Stimulated activated memory B cell treated with anti-CD40 and anti-IgM and Interleukin-4, amounts not matched to agents 10 μg/mL and 1 μg/mL and 100 μg/mL, for 72 hours (primary cell): ENCODE data around the gene PIK3C2G.

Experiments used
- ATAC-seq: fragments of 150-1000 bp; cut with Tn5 transposase; 2 replicates; pipeline ENCODE4 v1.10.0; 2021
- H3K27ac Mint-ChIP-seq: one replicate; pipeline ENCODE4 v1.8.0; 2022; ENCODE audit warnings: mild to moderate bottlenecking, mixed read lengths
- H3K27me3 Mint-ChIP-seq: one replicate; pipeline ENCODE4 v1.8.0; 2022; ENCODE audit warnings: mixed read lengths
- H3K36me3 Mint-ChIP-seq: one replicate; pipeline ENCODE4 v1.8.0; 2022; ENCODE audit warnings: mixed read lengths
- H3K4me1 Mint-ChIP-seq: one replicate; pipeline ENCODE4 v1.8.0; 2022; ENCODE audit warnings: mixed read lengths
- H3K4me3 Mint-ChIP-seq: one replicate; pipeline ENCODE4 v1.8.0; 2022; ENCODE audit warnings: mild to moderate bottlenecking, moderate library complexity, mixed read lengths
- H3K9me3 Mint-ChIP-seq: one replicate; pipeline ENCODE4 v1.8.0; 2022; ENCODE audit warnings: mixed read lengths

Gene PIK3C2G

GRCh38 chr12:18411453-18411852, 150.1 kb downstream of the PIK3C2G start:
- H3K4me1 Mint-ChIP-seq, result no peaks in the 10 kb centered on the region
- no peak for ATAC-seq
- no peak overlapping the region for H3K4me3 Mint-ChIP-seq
- H3K27me3 Mint-ChIP-seq, result no peaks in the 10 kb centered on the region
- H3K36me3 Mint-ChIP-seq, result no peaks in the 10 kb centered on the region
- no peak overlapping the region for H3K27ac Mint-ChIP-seq
- peaks cover 16% of the 10 kb centered on the region for H3K9me3 Mint-ChIP-seq

DNA sequence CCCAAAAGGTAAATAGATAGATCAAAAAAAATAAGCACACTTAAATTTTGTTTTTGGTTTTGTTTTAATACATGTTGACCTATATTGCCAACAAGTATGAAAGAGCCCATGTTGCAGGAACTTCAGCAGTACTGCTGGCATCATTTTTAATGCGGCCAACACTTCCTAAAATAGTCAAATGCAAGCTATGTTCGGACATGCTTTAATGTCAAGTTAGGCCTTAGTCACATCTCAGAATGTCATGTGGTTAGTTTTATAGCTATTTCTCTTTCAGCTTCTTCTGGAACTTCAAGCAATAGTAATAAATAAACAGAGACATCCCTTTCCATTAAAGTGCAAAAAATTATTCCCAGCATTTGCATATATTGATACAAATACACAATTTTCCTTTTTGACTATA, 153.4 kb downstream of the PIK3C2G start:
- Mint-ChIP-seq H3K4me1 (no peaks in the 10 kb centered on the region), H3K36me3 (no peaks in the 10 kb centered on the region), H3K27ac (no peak overlapping the region), H3K9me3 (peaks cover 12% of the 10 kb centered on the region), H3K4me3 (no peak overlapping the region), H3K27me3 (no peaks in the 10 kb centered on the region)
- no peak for ATAC-seq

- no peaks in the 10 kb centered on the region for H3K27me3 Mint-ChIP-seq
- H3K27ac Mint-ChIP-seq, result no peak overlapping the region
These were observed 153.9 kb downstream of the PIK3C2G start for GRCh38 chr12:18415227-18415626.

DNA sequence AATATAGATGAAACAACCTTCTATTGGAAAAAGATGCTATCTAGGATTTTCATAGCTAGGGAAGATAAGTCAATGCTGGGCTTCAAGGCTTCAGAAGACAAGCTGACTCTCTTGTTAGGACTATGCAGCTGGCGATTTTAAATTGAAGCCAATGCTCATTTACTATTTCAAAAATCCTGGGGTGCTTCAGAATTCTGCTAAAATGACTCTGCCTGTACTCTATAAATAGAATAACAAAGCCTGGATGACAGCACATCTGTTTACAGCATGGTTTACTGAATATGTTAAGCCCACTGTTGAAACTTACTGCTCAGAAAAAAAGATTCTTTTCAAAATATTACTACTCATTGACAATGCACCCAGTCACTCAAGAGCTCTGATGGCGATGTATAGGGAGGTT, 155.1 kb downstream of the PIK3C2G start:
- no peaks in the 10 kb centered on the region for H3K4me1 Mint-ChIP-seq
- H3K36me3 Mint-ChIP-seq, result no peaks in the 10 kb centered on the region
- peaks cover 11% of the 10 kb centered on the region for H3K9me3 Mint-ChIP-seq
- no peak overlapping the region for H3K4me3 Mint-ChIP-seq
- no peak overlapping the region for H3K27ac Mint-ChIP-seq
- no peaks in the 10 kb centered on the region for H3K27me3 Mint-ChIP-seq
- ATAC-seq, result no peak

More at GRCh38 chr12:18415227-18415626, 153.9 kb downstream of the PIK3C2G start:
- ATAC-seq, result no peak
- Mint-ChIP-seq H3K36me3 (no peaks in the 10 kb centered on the region), H3K9me3 (peaks cover 11% of the 10 kb centered on the region), H3K4me3 (no peak overlapping the region), H3K4me1 (no peaks in the 10 kb centered on the region)

DNA sequence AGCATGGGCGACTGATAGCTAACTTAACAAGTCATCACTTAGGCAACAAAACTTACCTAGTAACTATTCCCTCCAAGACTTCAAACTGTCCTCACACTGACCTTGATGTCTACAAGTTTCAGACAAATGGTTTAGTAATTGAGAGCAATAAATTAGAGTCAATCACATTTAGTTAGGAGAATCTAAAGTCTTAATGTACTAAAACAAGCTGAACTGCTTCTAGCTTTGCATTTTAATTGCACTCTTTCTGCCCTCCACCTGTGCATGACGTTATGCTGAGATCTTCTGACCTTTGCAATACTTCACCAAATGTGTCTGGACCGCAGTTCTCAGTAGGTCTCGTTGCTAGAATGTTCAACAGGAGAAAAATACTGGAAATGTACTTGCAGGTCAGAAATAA, 158.0 kb downstream of the PIK3C2G start:
- no peaks in the 10 kb centered on the region for H3K4me1 Mint-ChIP-seq
- peaks cover 7% of the 10 kb centered on the region for H3K9me3 Mint-ChIP-seq
- no peak overlapping the region for H3K4me3 Mint-ChIP-seq
- no peak overlapping the region for H3K27ac Mint-ChIP-seq
- ATAC-seq, result no peak
- no peaks in the 10 kb centered on the region for H3K27me3 Mint-ChIP-seq
- H3K36me3 Mint-ChIP-seq, result no peaks in the 10 kb centered on the region

DNA sequence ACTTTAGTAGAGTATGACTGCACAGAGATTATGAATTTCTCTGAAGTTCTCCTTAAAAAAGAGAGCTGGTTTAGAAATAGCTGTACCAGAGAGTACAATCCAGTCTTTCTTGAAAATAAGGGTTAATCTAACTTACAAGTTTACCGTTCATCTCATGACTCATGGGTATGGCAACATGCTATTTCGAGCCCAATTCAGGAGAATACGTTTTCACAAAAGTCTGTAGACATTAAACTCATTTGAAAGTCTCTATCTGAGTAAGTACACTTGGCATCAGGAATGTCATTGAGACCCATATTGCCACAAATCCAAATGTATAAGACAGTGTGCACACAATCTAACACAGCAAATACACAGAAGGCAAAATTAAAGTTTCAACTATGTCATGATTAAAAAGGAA, 160.5 kb downstream of the PIK3C2G start:
- no peaks in the 10 kb centered on the region for H3K27me3 Mint-ChIP-seq
- H3K27ac Mint-ChIP-seq, result no peak overlapping the region
- ATAC-seq, result no peak
- no peaks in the 10 kb centered on the region for H3K36me3 Mint-ChIP-seq
- peaks cover 5% of the 10 kb centered on the region for H3K9me3 Mint-ChIP-seq
- H3K4me3 Mint-ChIP-seq, result no peak overlapping the region
- no peaks in the 10 kb centered on the region for H3K4me1 Mint-ChIP-seq

GRCh38 chr12:18422871-18423270, 161.6 kb downstream of the PIK3C2G start:
- Mint-ChIP-seq H3K4me1 (no peaks in the 10 kb centered on the region), H3K27me3 (no peaks in the 10 kb centered on the region), H3K27ac (no peak overlapping the region), H3K36me3 (no peaks in the 10 kb centered on the region), H3K9me3 (peaks cover 3% of the 10 kb centered on the region), H3K4me3 (no peak overlapping the region)
- no peak for ATAC-seq

DNA sequence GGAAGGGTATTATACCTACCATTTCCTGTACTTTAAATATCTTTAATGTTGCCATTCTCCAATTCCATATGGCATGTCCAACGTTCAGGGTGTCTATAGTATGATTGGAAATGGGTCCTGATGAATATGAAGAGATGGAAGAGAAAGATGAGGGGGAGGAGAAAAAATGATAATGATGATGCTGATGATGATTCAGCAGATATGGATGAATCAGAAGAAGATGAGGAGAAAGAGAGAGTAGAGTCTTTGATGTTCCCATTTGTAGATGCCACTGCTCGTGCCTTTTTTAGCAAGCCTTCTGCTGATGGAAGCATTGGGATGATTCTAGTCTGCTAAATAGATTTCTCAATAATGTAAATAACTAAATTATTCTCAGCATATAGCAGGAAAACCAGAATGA, 163.5 kb downstream of the PIK3C2G start:
- Mint-ChIP-seq H3K4me1 (no peaks in the 10 kb centered on the region), H3K9me3 (peaks cover 3% of the 10 kb centered on the region), H3K27me3 (no peaks in the 10 kb centered on the region), H3K4me3 (no peak overlapping the region), H3K36me3 (no peaks in the 10 kb centered on the region), H3K27ac (no peak overlapping the region)
- ATAC-seq, result no peak

DNA sequence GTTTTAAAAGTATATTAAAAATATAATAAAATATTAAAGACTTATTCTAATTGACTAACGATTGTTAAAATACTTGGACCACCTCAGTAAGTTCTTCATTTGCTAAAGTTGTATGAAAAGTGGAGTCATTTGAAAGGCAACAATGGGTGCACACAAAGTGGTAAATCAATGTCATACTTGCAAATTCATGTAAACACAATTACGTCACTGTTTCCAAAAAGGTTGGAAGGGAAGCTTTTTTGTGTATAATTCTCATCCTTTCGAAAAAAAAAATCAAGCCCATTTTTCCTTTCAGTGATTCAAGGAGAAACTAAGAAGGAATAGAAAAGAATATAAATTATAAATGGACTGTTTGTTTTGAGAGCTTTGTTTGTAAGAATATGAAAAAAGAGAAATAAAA, 166.2 kb downstream of the PIK3C2G start:
- Mint-ChIP-seq H3K36me3 (no peaks in the 10 kb centered on the region), H3K9me3 (peaks cover 3% of the 10 kb centered on the region), H3K27ac (no peak overlapping the region), H3K4me1 (no peaks in the 10 kb centered on the region), H3K27me3 (no peaks in the 10 kb centered on the region), H3K4me3 (no peak overlapping the region)
- no peak for ATAC-seq

DNA sequence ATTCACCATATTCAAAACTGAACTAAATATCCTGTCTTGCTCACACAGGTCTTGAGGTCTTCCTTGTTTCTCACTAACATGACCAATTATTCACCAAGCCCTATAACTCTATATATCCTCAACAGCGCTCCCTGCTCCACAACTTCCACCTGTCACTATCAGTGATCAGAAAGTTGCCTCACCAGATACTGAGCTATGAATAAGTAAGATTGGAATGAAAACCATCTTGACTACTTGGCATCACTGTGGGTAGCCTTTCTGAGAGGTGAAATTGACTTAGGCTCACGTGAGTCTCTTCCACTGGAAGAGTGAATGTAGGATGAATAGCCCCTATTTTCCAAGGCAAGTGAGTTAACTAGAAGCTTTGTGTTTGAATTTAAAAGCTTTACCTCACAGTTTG, 167.1 kb downstream of the PIK3C2G start:
- H3K36me3 Mint-ChIP-seq, result no peaks in the 10 kb centered on the region
- H3K4me1 Mint-ChIP-seq, result no peaks in the 10 kb centered on the region
- no peak overlapping the region for H3K4me3 Mint-ChIP-seq
- no peaks in the 10 kb centered on the region for H3K27me3 Mint-ChIP-seq
- peaks cover 3% of the 10 kb centered on the region for H3K9me3 Mint-ChIP-seq
- no peak overlapping the region for H3K27ac Mint-ChIP-seq
- ATAC-seq, result no peak

GRCh38 chr12:18429366-18429765, 168.0 kb downstream of the PIK3C2G start:
- H3K36me3 Mint-ChIP-seq, result no peaks in the 10 kb centered on the region
- ATAC-seq, result no peak
- no peaks in the 10 kb centered on the region for H3K4me1 Mint-ChIP-seq
- H3K27me3 Mint-ChIP-seq, result no peaks in the 10 kb centered on the region
- peaks cover 3% of the 10 kb centered on the region for H3K9me3 Mint-ChIP-seq
- no peak overlapping the region for H3K27ac Mint-ChIP-seq
- H3K4me3 Mint-ChIP-seq, result no peak overlapping the region

GRCh38 chr12:18430425-18431048, 169.2 kb downstream of the PIK3C2G start:
- Mint-ChIP-seq H3K9me3 (peaks cover 3% of the 10 kb centered on the region), H3K4me1 (no peaks in the 10 kb centered on the region), H3K36me3 (no peaks in the 10 kb centered on the region), H3K27me3 (no peaks in the 10 kb centered on the region), H3K27ac (no peak overlapping the region), H3K4me3 (no peak overlapping the region)
- no peak for ATAC-seq

GRCh38 chr12:18431771-18432170, 170.5 kb downstream of the PIK3C2G start:
- Mint-ChIP-seq H3K9me3 (peaks cover 5% of the 10 kb centered on the region), H3K4me1 (no peaks in the 10 kb centered on the region), H3K27ac (no peak overlapping the region), H3K27me3 (no peaks in the 10 kb centered on the region), H3K36me3 (no peaks in the 10 kb centered on the region), H3K4me3 (no peak overlapping the region)
- no peak for ATAC-seq

DNA sequence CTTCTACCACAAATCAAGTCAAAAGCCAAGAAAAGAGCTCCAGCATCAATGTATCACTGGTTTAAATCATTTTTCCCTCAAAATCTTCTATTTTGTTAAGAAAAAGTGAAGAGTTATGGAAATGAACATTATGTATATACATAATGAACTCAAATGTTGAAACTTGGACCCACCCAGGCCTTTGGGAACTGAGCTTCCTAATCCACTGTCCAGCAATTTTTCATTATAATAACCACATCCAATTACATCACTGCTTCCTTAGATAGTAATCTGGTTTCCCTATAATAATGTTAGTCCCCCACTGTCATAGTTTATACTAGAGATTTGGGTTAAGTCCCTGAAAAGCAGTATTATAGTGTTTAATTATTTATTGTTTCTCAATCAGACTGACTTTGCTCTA, 170.9 kb downstream of the PIK3C2G start:
- Mint-ChIP-seq H3K4me3 (no peak overlapping the region), H3K4me1 (no peaks in the 10 kb centered on the region), H3K36me3 (no peaks in the 10 kb centered on the region), H3K9me3 (peaks cover 5% of the 10 kb centered on the region), H3K27ac (no peak overlapping the region), H3K27me3 (no peaks in the 10 kb centered on the region)
- ATAC-seq, result no peak

- Mint-ChIP-seq H3K4me1 (no peaks in the 10 kb centered on the region), H3K4me3 (no peak overlapping the region), H3K9me3 (peaks cover 5% of the 10 kb centered on the region), H3K27ac (no peak overlapping the region), H3K27me3 (no peaks in the 10 kb centered on the region), H3K36me3 (no peaks in the 10 kb centered on the region)
- no peak for ATAC-seq
These were observed 174.9 kb downstream of the PIK3C2G start for GRCh38 chr12:18436170-18436569.

- peaks cover 13% of the 10 kb centered on the region for H3K9me3 Mint-ChIP-seq
- H3K4me1 Mint-ChIP-seq, result no peaks in the 10 kb centered on the region
- no peak overlapping the region for H3K4me3 Mint-ChIP-seq
- H3K36me3 Mint-ChIP-seq, result no peaks in the 10 kb centered on the region
- H3K27ac Mint-ChIP-seq, result no peak overlapping the region
- H3K27me3 Mint-ChIP-seq, result no peaks in the 10 kb centered on the region
- no peak for ATAC-seq
These were observed 178.2 kb downstream of the PIK3C2G start for GRCh38 chr12:18439541-18439940.
